HepG2 (cell line): Measurements from ENCODE around the gene CAMTA1. TPM values are rescaled to one million over a fixed set of nuclear protein-coding genes. Genes with fewer than 3 reads are reported as not detected.

Experiments used
- BCLAF1 ChIP-seq: fragments of 450-650 bp; IDR thresholded peaks from 2 replicates; pipeline ENCODE4 v1.6.1; 2017; ENCODE audit warnings: mild to moderate bottlenecking
- HMGXB3 ChIP-seq: sonication (generic); formaldehyde crosslinking; IDR thresholded peaks from 2 replicates; pipeline ENCODE4 v1.4.0; 2020; ENCODE audit warnings: missing genetic modification reagents, borderline replicate concordance
- JARID2 ChIP-seq: sonication (generic); formaldehyde crosslinking; IDR thresholded peaks from 2 replicates; pipeline ENCODE4 v1.8.1; 2023; ENCODE audit warnings: missing genetic modification reagents, inconsistent platforms; ENCODE audit not compliant: insufficient replicate concordance
- KMT2A ChIP-seq: sonication (generic); formaldehyde crosslinking; IDR thresholded peaks from 2 replicates; pipeline ENCODE4 v1.4.0; 2020; ENCODE audit warnings: missing genetic modification reagents
- NFYB ChIP-seq: sonication (generic); formaldehyde crosslinking; IDR thresholded peaks from 2 replicates; pipeline ENCODE4 v1.4.0; 2020; ENCODE audit warnings: missing genetic modification reagents
- PREB ChIP-seq: sonication (generic); formaldehyde crosslinking; IDR thresholded peaks from 2 replicates; pipeline ENCODE4 v1.4.0; 2020; ENCODE audit warnings: missing genetic modification reagents
- SETDB1 ChIP-seq: sonication (generic); formaldehyde crosslinking; IDR thresholded peaks from 2 replicates; pipeline ENCODE4 v1.5.1; 2020; ENCODE audit warnings: missing genetic modification reagents, mild to moderate bottlenecking, borderline replicate concordance
- SOX13 ChIP-seq, 3 experiments: fragments of 450-650 bp in 1 of 3; sonication (generic) in 1 of 3; formaldehyde crosslinking in 1 of 3; IDR thresholded peaks in 2 of 3; conservative IDR thresholded peaks in 1 of 3; 2 replicates each; pipeline versions ENCODE4 v1.5.0 to v1.6.1; 2016 to 2020; ENCODE audit warnings: antibody characterized with exemption in 1 of 3, mild to moderate bottlenecking in 1 of 3, missing compliant biosample characterization in 1 of 3, missing genetic modification reagents in 1 of 3, moderate library complexity in 1 of 3
- ZNF20 ChIP-seq: sonication (generic); formaldehyde crosslinking; IDR thresholded peaks from 2 replicates; pipeline ENCODE4 v1.4.0; 2020; ENCODE audit warnings: mild to moderate bottlenecking, moderate library complexity, missing genetic modification reagents
- ZNF232 ChIP-seq: sonication (generic); formaldehyde crosslinking; IDR thresholded peaks from 2 replicates; pipeline ENCODE4 v1.4.0; 2020; ENCODE audit warnings: missing genetic modification reagents, borderline replicate concordance
- ZNF235 ChIP-seq: sonication (generic); formaldehyde crosslinking; IDR thresholded peaks from 2 replicates; pipeline ENCODE4 v1.8.1; 2023; ENCODE audit warnings: mild to moderate bottlenecking, missing genetic modification reagents, borderline replicate concordance
- ZNF263 ChIP-seq: sonication (generic); formaldehyde crosslinking; IDR thresholded peaks from 2 replicates; pipeline ENCODE4 v1.4.0; 2020; ENCODE audit warnings: missing genetic modification reagents
- ZNF331 ChIP-seq: sonication (generic); formaldehyde crosslinking; IDR thresholded peaks from 2 replicates; pipeline ENCODE4 v1.4.0; 2020; ENCODE audit warnings: missing genetic modification reagents
- ZNF556 ChIP-seq: sonication (generic); formaldehyde crosslinking; IDR thresholded peaks from 2 replicates; pipeline ENCODE4 v1.4.0; 2020; ENCODE audit warnings: mild to moderate bottlenecking, missing genetic modification reagents, borderline replicate concordance
- ZNF576 ChIP-seq: sonication (generic); formaldehyde crosslinking; IDR thresholded peaks from 2 replicates; pipeline ENCODE4 v1.4.0; 2020; ENCODE audit warnings: mild to moderate bottlenecking, missing genetic modification reagents
- ZNF652 ChIP-seq: IDR thresholded peaks from 2 replicates; pipeline ENCODE4 v1.6.1; 2016; ENCODE audit warnings: low read depth, borderline replicate concordance
- ZNF784 ChIP-seq: sonication (generic); formaldehyde crosslinking; IDR thresholded peaks from 2 replicates; pipeline ENCODE4 v1.5.1; 2020; ENCODE audit warnings: missing genetic modification reagents, mild to moderate bottlenecking, borderline replicate concordance
- polyA plus RNA-seq, 8 experiments: library from polyadenylated mRNA; depleted of rRNA in 3 of 8; stranded (reverse) in 7 of 8; unstranded in 1 of 8; fragments of >200 nt; fragmentation: Illumina TruSeq in 4 of 8; extraction: Trizol in 4 of 8; gene quantifications; 2 replicates each; pipeline versions ENCODE4 v1.2.1 to v1.2.3, GENCODE V29; 2011 to 2016; ENCODE audit warnings: low read depth in 4 of 8, missing spikeins in 1 of 8, mixed read lengths in 1 of 8; ENCODE audit not compliant: insufficient read depth in 1 of 8
- total RNA-seq, 5 experiments: library from RNA; depleted of rRNA; stranded (reverse); fragments of >200 nt; fragmentation: Illumina TruSeq; extraction: Trizol; gene quantifications; 2 replicates each; pipeline ENCODE4 v1.2.3, GENCODE V29; 2016; ENCODE audit warnings: low read depth in 1 of 5

CAMTA1 gene
- total and polyA plus RNA-seq, 2 of the 13 experiments (the other 11 are each of a cell fraction or from before 2014, with no cell fraction given), result 25.0 to 36.4 TPM

GRCh38 chr1:7770997-7771822 lies 986.0 kb downstream of the CAMTA1 start, which contains the start of gene VAMP3 (continued):
- no peak for TF ChIP-seq JARID2 (CRISPR knock-in tag)
- TF ChIP-seq ZNF20 (CRISPR knock-in tag), result no peak
- no peak for TF ChIP-seq NFYB (CRISPR knock-in tag)
- peak; percentile 23; the same call in 1 of the 2 replicates for TF ChIP-seq HMGXB3 (CRISPR knock-in tag)
- no peak for TF ChIP-seq BCLAF1
- peak; percentile 75; the same call in 1 of the 2 replicates for TF ChIP-seq KMT2A (CRISPR knock-in tag)
- TF ChIP-seq SOX13 (IDR thresholded peaks at IDR 0.05), result no peak
- TF ChIP-seq SOX13 (CRISPR knock-in tag; conservative IDR thresholded peaks at IDR 0.05 in 1 of 2, IDR thresholded peaks at IDR 0.05 in 1 of 2), result no peak
- TF ChIP-seq ZNF556 (CRISPR knock-in tag), result no peak; the same call in 1 of the 2 replicates
- TF ChIP-seq ZNF576, result no peak
- no peak for TF ChIP-seq ZNF652 (CRISPR knock-in tag)
- no peak for TF ChIP-seq PREB (CRISPR knock-in tag)
- no peak for TF ChIP-seq SETDB1
- TF ChIP-seq ZNF263, result no peak
- 0 out of 2 replicates have a peak, but pooled peaks have one; percentile 22 for TF ChIP-seq ZNF784
- no peak for TF ChIP-seq ZNF232 (CRISPR knock-in tag)
- peak; percentile 6; the same call in 1 of the 2 replicates for TF ChIP-seq ZNF331 (CRISPR knock-in tag)
- TF ChIP-seq ZNF235 (CRISPR knock-in tag), result 0 out of 2 replicates have a peak, but pooled peaks have one; percentile 22
